GM12865 (cell line): ENCODE data around the gene F11.

Experiments
- DNase-seq: peaks from one replicate; pipeline ENCODE4 v3.0.0; 2010; ENCODE audit warnings: low read depth
- H3K4me3 ChIP-seq: 2 replicates; pipeline ENCODE4 v1.5.1; 2011; ENCODE audit warnings: mild to moderate bottlenecking, low read depth, low read length, control low read depth
- TF ChIP-seq, protein P1 (sequence below): IDR thresholded peaks from 2 replicates; pipeline ENCODE4 v1.5.1; 2011; ENCODE audit warnings: low read length, control low read depth, low read depth, inconsistent platforms; ENCODE audit not compliant: insufficient read depth; ENCODE audit errors: missing control alignments

F11 gene

DNA sequence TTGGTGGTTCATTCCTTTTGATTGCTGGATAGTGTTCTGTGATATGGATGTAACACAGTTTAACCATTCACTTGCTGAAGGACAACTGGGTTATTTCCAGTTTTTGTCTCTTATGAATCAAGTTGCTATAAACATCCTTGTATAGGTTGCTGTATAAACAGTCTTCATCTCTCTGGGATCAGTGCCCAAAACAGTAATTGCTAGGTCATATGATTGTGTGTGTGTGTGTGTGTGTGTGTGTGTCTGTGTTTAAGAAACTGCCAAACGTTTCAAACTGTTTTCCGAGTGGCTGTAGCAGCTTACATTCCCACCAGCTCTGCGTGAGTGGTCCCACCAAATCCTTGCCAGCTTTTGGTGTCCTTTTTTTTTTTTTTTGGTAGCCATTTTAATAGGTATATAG, 60.4 kb downstream of the F11 start:
- H3K4me3 ChIP-seq, result no peak overlapping the region

DNA sequence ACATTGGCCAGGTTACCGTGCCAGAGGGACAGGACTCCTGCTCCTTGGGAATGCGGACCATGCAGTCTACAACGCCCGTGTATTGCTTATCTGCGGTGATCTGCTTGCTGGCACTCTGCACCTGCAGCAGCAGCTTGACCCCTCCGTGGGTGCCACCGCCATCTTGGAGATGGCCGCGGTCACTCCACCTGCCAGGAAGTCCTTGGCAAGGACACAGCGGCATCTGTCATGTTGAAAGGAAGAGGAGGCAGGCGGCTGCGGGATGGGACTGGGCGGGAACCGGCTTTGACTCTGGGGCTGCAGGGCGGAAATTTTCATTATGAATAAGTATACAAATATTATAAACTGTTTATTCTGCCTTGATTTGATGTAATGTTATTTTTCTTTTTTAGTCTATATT, 63.4 kb downstream of the F11 start:
- TF ChIP-seq, protein P1, sequence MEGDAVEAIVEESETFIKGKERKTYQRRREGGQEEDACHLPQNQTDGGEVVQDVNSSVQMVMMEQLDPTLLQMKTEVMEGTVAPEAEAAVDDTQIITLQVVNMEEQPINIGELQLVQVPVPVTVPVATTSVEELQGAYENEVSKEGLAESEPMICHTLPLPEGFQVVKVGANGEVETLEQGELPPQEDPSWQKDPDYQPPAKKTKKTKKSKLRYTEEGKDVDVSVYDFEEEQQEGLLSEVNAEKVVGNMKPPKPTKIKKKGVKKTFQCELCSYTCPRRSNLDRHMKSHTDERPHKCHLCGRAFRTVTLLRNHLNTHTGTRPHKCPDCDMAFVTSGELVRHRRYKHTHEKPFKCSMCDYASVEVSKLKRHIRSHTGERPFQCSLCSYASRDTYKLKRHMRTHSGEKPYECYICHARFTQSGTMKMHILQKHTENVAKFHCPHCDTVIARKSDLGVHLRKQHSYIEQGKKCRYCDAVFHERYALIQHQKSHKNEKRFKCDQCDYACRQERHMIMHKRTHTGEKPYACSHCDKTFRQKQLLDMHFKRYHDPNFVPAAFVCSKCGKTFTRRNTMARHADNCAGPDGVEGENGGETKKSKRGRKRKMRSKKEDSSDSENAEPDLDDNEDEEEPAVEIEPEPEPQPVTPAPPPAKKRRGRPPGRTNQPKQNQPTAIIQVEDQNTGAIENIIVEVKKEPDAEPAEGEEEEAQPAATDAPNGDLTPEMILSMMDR, result no peak
- no peak for DNase-seq
- no peak overlapping the region for H3K4me3 ChIP-seq

More for the DNA sequence above, 60.4 kb downstream of the F11 start:
- TF ChIP-seq, protein P1, result no peak
- no peak for DNase-seq

DNA sequence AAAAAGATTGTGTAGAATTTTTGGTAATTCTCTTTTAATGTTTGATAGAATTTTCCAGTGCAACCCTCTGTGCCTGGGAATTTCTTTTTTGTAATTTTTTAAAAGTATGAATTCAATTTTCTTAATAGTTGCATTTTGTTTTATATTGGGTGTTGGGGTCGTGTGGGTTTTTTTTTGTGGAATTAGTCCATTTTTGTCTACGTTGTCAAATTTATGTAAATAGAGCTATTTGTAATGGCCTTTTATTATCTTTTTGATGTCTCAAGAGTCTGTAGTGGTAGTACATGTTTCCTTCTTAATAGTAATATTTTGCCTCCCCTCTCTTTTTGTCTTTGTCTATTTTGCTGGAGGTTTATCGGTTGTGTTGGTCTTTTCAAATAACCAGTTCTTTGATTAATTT, 64.4 kb downstream of the F11 start:
- TF ChIP-seq, protein P1, result no peak
- no peak for DNase-seq
- H3K4me3 ChIP-seq, result no peak overlapping the region

GRCh38 chr4:186335793-186336192, 69.8 kb downstream of the F11 start:
- TF ChIP-seq, protein P1, result no peak
- DNase-seq, result no peak
- no peak overlapping the region for H3K4me3 ChIP-seq
